K562 (cell line): ENCODE results near the gene NUP62. TPM values are rescaled to one million over a fixed set of nuclear protein-coding genes. Genes with fewer than 3 reads are reported as not detected.

ENCODE experiments used
- ATAC-seq: fragments of 200-7000 bp; cut with Tn5 transposase; 3 replicates; pipeline ENCODE4 v1.9.1; 2020; ENCODE audit warnings: moderate library complexity
- BruUV-seq: library from RNA; stranded (reverse); fragments of 400-500 nt; replicated peaks from 2 replicates; lab custom pipeline; 2021; lab: Mats Ljungman, UMichigan
- CTCF ChIA-PET: fragments of 300-600 bp; formaldehyde crosslinking; extraction: SDS; loops from one replicate; lab custom pipeline; 2021; ENCODE audit warnings: low intra/inter-chr PET ratio; lab: Yijun Ruan, JAX
- POLR2A ChIA-PET: fragments of 300-600, 350-650 bp; sonication (Branson Sonifier 250); formaldehyde crosslinking; extraction: SDS; loops from one replicate; lab custom pipeline; 2021; ENCODE audit warnings: antibody characterized with exemption, inconsistent platforms; lab: Yijun Ruan, JAX
- DNase-seq, 4 experiments: peaks; one replicate each; pipeline versions ENCODE4 v3.0.0 to v3.0.0-alpha.2; 2011 to 2018; ENCODE audit warnings: low spot score in 3 of 4, mixed read lengths in 3 of 4; ENCODE audit errors: extremely low read depth in 1 of 4
- FAIRE-seq: peaks from 2 replicates; lab custom pipeline; 2011; peaks lifted over from hg19 to GRCh38; lab: Jason Lieb, UNC
- H2AFZ ChIP-seq: 2 replicates; pipeline ENCODE4 v1.6.0; 2011; ENCODE audit warnings: low read depth, low read length, control low read depth, inconsistent platforms
- H3K27ac ChIP-seq: fragments of 200-600 bp; 3 replicates; pipeline ENCODE4 v1.8.0; 2011; ENCODE audit warnings: low read depth, mild to moderate bottlenecking, control low read depth, inconsistent platforms, low read length, moderate library complexity, mixed read lengths; ENCODE audit errors: extremely low read depth
- H3K27me3 ChIP-seq, 2 experiments: fragments of 300-600 bp in 1 of 2; 2 replicates in 1 of 2; 3 replicates in 1 of 2; pipeline versions ENCODE4 v1.6.0 to v1.8.0; 2011; ENCODE audit warnings: inconsistent platforms in 2 of 2, low read length in 2 of 2, mild to moderate bottlenecking in 1 of 2, mixed read lengths in 1 of 2, moderate library complexity in 1 of 2; ENCODE audit not compliant: control insufficient read depth in 2 of 2, insufficient read depth in 2 of 2
- H3K36me3 ChIP-seq: fragments of 300-600 bp; 3 replicates; pipeline ENCODE4 v1.8.0; 2011; ENCODE audit warnings: mild to moderate bottlenecking, low read length, inconsistent platforms; ENCODE audit not compliant: control insufficient read depth, insufficient read depth
- H3K4me1 ChIP-seq, 2 experiments: fragments of 200-600 bp in 1 of 2; replicated peaks in 1 of 2; 2 replicates in 1 of 2; 3 replicates in 1 of 2; pipeline versions ENCODE4 v1.5.1 to v1.8.0; 2011; ENCODE audit warnings: inconsistent platforms in 2 of 2, low read length in 2 of 2, mild to moderate bottlenecking in 1 of 2, mixed read lengths in 1 of 2, moderate library complexity in 1 of 2; ENCODE audit not compliant: control insufficient read depth in 2 of 2, insufficient read depth in 2 of 2
- H3K4me2 ChIP-seq: 2 replicates; pipeline ENCODE4 v1.6.1; 2011; ENCODE audit warnings: low read length, control low read depth, inconsistent platforms, mixed read lengths; ENCODE audit not compliant: insufficient read depth
- H3K4me3 ChIP-seq: fragments of 200-600 bp; sonication (generic), shearing (Covaris generic); 2 replicates; pipeline ENCODE4 v1.5.1; 2016; ENCODE audit warnings: control low read depth, inconsistent platforms
- H3K79me2 ChIP-seq: fragments of 200-600 bp; 3 replicates; pipeline ENCODE4 v1.8.0; 2011; ENCODE audit warnings: low read length, inconsistent platforms; ENCODE audit not compliant: control insufficient read depth, insufficient read depth
- H3K9ac ChIP-seq, 2 experiments: 2 replicates each; pipeline versions ENCODE4 v1.6.0 to v1.6.1; 2011; ENCODE audit warnings: low read depth in 2 of 2, low read length in 2 of 2, control low read depth in 1 of 2, inconsistent platforms in 1 of 2, mild to moderate bottlenecking in 1 of 2, mixed read lengths in 1 of 2; ENCODE audit not compliant: insufficient read depth in 1 of 2
- H3K9me1 ChIP-seq: one replicate; pipeline ENCODE4 v1.6.0; 2011; ENCODE audit warnings: inconsistent platforms, mild to moderate bottlenecking, low read length, moderate library complexity; ENCODE audit not compliant: control insufficient read depth, insufficient read depth
- H3K9me3 ChIP-seq: replicated peaks from 2 replicates; pipeline ENCODE4 v1.5.1; 2011; ENCODE audit warnings: low read depth, low read length, inconsistent platforms; ENCODE audit not compliant: control insufficient read depth, insufficient read depth
- H4K20me1 ChIP-seq: replicated peaks from 2 replicates; pipeline ENCODE4 v1.6.1; 2011; ENCODE audit warnings: low read length, inconsistent platforms, mixed read lengths; ENCODE audit not compliant: control insufficient read depth, insufficient read depth
- CBX2 ChIP-seq: fragments of 200-600 bp; sonication (generic); IDR thresholded peaks from one replicate; pipeline ENCODE4 v1.6.1; 2012; ENCODE audit warnings: mild to moderate bottlenecking, low read length, inconsistent platforms; ENCODE audit not compliant: insufficient read depth, poor library complexity, severe bottlenecking
- ELF1 ChIP-seq: fragments of 200-800 bp; sonication (Bioruptor generic); IDR thresholded peaks from 2 replicates; pipeline ENCODE4 v1.6.1; 2016; ENCODE audit warnings: missing genetic modification characterization, missing compliant biosample characterization
- GTF2E2 ChIP-seq: fragments of 200-800 bp; sonication (Bioruptor generic); IDR thresholded peaks from 2 replicates; pipeline ENCODE4 v1.6.1; 2016; ENCODE audit warnings: missing genetic modification characterization, missing compliant biosample characterization
- TCF7L2 ChIP-seq: fragments of 150-350 bp; IDR thresholded peaks from 2 replicates; pipeline ENCODE4 v1.6.1; 2016; ENCODE audit warnings: low read depth, mild to moderate bottlenecking, low read length, moderate library complexity
- ZBTB7A ChIP-seq: IDR thresholded peaks from 2 replicates; pipeline ENCODE4 v1.6.1; 2011; ENCODE audit warnings: low read depth, mild to moderate bottlenecking, low read length, moderate library complexity, borderline replicate concordance; ENCODE audit not compliant: control insufficient read depth
- WGBS: fragments of 100-300 bp; shearing (Covaris generic); methylation state at CpG from one replicate; pipeline ENCODE4 v1.1.6; 2016; ENCODE audit warnings: low coverage, mixed read lengths; ENCODE audit not compliant: insufficient coverage; ENCODE audit errors: missing lambda C conversion rate; 5-methylcytosine and 5-hydroxymethylcytosine counted together
- in situ Hi-C: fragments of 300-500 bp; cut with MboI; formaldehyde crosslinking; loops from 4 replicates; pipeline ENCODE4 v1.15.0; 2018; ENCODE audit warnings: inconsistent platforms, mixed read lengths
- intact Hi-C: fragments of 100-400 bp; cut with micrococcal nuclease; formaldehyde crosslinking; loops from 2 replicates; pipeline ENCODE4 v1.14.2; 2022
- polyA plus RNA-seq, 8 experiments: library from polyadenylated mRNA; depleted of rRNA in 4 of 8; stranded (reverse) in 5 of 8; unstranded in 3 of 8; fragments of >200 nt; fragmentation: Nextera tagmentation in 2 of 8; fragmentation: Illumina TruSeq in 1 of 8; extraction: Ambion mirVana in 2 of 8; extraction: Trizol in 1 of 8; gene quantifications; 2 replicates each; pipeline versions ENCODE4 v1.2.1 to v1.2.3, GENCODE V29; 2011 to 2014; ENCODE audit warnings: inconsistent platforms in 1 of 8, missing spikeins in 1 of 8
- total RNA-seq, 7 experiments: library from RNA; depleted of rRNA in 6 of 7; stranded (reverse); fragments of >200 nt in 6 of 7; fragmentation: Illumina TruSeq in 2 of 7; extraction: Trizol in 2 of 7; gene quantifications; 2 replicates each; pipeline versions ENCODE4 v1.2.1 to v1.2.3, GENCODE V29; 2011 to 2021; ENCODE audit warnings: low replicate concordance in 1 of 7
- TF ChIP-seq, protein P1 (sequence below), 3 experiments: fragments of 200-800 bp in 1 of 3; sonication (Bioruptor generic) in 1 of 3; sonication (generic) in 1 of 3; formaldehyde crosslinking in 1 of 3; IDR thresholded peaks; 2 replicates each; pipeline versions ENCODE4 v1.6.1 to v1.8.0; 2016 to 2022; ENCODE audit warnings: mild to moderate bottlenecking in 2 of 3, missing compliant biosample characterization in 2 of 3, missing genetic modification characterization in 2 of 3, missing genetic modification reagents in 1 of 3
- TF ChIP-seq, protein P2 (sequence below): fragments of 200-800 bp; sonication (Bioruptor generic); IDR thresholded peaks from 2 replicates; pipeline ENCODE4 v1.6.1; 2017; ENCODE audit warnings: missing genetic modification characterization, missing compliant biosample characterization

The NUP62 gene
- total and polyA plus RNA-seq, 9 of the 15 experiments (the other 6 are each of a cell fraction or from before 2014, with no cell fraction given): 16.9 to 109 (median 66.0) TPM

DNA sequence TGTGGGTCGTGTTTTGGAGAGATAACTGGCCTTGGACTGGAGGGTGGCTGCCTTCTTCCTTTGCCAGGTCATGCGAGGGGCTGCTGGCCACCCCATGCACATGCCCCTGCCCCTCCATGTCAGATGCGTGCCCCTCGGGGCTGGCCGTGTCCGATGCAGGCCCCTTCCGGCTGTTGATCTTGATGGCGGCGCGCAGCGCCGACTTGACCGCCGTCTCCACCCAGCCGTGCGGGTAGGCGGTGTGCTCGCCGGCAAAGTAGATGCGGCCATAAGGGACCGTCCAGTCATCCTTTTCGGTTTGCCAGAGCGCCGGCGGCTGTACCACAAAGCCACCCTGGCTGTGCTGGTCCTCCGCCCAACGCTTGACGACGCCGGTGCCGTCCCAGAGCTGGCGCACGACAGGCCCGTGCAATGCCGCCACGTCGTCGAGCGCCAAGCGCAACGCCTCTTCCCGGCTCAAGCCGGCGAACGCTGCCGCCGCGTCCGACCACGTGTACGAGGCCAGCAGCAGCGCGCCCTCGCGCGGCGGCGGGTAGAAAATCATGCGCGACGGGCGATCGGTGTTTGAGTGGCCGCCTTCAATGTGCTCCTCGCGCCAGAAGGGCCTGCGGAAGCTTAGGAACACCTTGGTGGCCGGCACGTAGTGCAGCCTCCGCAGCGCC lies 39.5 kb downstream of the NUP62 start (continued):
- no peak for TF ChIP-seq CBX2

DNA sequence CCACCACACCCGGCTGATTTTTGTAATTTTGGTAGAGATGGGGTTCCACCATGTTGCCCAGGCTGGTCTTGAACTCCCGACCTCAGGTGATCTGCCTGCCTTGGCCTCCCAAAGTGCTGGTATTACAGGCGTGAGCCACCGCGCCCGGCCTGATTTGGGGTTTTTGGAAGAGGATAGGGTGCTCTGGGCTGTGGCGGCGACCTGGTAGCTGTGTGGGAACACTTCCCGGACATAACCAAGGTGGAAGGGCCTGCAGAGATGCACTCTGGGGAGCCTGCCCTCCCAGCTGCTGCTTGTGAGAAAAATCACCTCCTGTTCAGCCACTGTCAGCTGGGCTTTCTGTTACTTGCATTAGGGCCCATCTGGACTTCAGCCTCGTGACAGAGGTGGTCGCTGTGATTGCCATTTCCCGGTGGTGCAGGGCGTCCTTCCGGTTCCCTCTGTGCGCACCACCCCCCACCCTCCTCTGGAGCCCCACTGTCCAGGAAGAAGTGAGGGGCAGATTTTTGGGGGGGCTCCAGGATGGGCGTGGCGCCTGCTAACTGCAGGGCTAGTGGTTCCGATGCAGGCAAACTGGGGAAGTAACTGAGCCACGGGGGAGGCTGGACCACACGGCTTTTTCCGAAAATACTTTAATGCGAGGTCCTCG lies 40.1 kb downstream of the NUP62 start:
- Histone ChIP-seq H3K4me1 (peaks cover 12 to 52% of the 10 kb centered on the region in 2 experiments), H3K27me3 (no peaks in the 10 kb centered on the region; a peak in 1 of 5 replicates), H3K9ac (peak overlapping the region; percentile 74 to 90), H3K4me3 (no peak overlapping the region), H3K27ac (peak overlapping the region; percentile 89), H3K9me1 (peaks cover 3% of the 10 kb centered on the region), H3K36me3 (peaks cover 8% of the 10 kb centered on the region; the same call in 2 of the 3 replicates), H3K4me2 (peak overlapping the region; percentile 92), H3K79me2 (no peaks in the 10 kb centered on the region), H2AFZ (peak overlapping the region; percentile 100), H3K9me3 (no peaks in the 10 kb centered on the region), H4K20me1 (no peaks in the 10 kb centered on the region)
- intact Hi-C loops: no loop called here
- peak; percentile 29 for FAIRE-seq
- peak in 1 of 4 experiments; percentile 30 for DNase-seq
- BruUV-seq: TSS peak; percentile 81
- TF ChIP-seq, protein P1, sequence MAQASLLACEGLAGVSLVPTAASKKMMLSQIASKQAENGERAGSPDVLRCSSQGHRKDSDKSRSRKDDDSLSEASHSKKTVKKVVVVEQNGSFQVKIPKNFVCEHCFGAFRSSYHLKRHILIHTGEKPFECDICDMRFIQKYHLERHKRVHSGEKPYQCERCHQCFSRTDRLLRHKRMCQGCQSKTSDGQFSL (CRISPR knock-in tag; IDR thresholded peaks at IDR 0.05): peak; percentile 54; the same call in 1 of the 2 replicates
- TF ChIP-seq, protein P1 (tag; IDR thresholded peaks at IDR 0.05): no peak
- TF ChIP-seq ELF1: 0 out of 2 replicates have a peak, but pooled peaks have one; percentile 13
- no peak for TF ChIP-seq TCF7L2
- 0 out of 2 replicates have a peak, but pooled peaks have one; percentile 18 for TF ChIP-seq GTF2E2 (tag)
- TF ChIP-seq, protein P2, sequence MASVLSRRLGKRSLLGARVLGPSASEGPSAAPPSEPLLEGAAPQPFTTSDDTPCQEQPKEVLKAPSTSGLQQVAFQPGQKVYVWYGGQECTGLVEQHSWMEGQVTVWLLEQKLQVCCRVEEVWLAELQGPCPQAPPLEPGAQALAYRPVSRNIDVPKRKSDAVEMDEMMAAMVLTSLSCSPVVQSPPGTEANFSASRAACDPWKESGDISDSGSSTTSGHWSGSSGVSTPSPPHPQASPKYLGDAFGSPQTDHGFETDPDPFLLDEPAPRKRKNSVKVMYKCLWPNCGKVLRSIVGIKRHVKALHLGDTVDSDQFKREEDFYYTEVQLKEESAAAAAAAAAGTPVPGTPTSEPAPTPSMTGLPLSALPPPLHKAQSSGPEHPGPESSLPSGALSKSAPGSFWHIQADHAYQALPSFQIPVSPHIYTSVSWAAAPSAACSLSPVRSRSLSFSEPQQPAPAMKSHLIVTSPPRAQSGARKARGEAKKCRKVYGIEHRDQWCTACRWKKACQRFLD (CRISPR knock-in tag): no peak
- TF ChIP-seq ZBTB7A: peak; percentile 12; the same call in 1 of the 2 replicates
- ChIA-PET CTCF (interaction anchor here (0.6 to 0.7 kb wide), 2 partner anchors 53 to 355 kb away, joined by 5 to 6 read pairs; no protein-coding TSS in a partner anchor), POLR2A (interaction anchor here (0.8 to 1.6 kb wide), 3 partner anchors 12 to 145 kb away, joined by 3 to 11 read pairs (median 4); partner anchors contain the start of genes AKT1S1, ATF5, NUP62 and TBC1D17)
- WGBS: 56% methylated on average over 17 of the region's 23 CpGs
- in situ Hi-C loops: no loop called here
- no peak for ATAC-seq
